ENCODE results near the gene ALOX5AP.
A peak's percentile ranks its signal among the peaks of the same experiment; 100 is the strongest.

ALOX5AP gene

GRCh38 chr13:30715372-30715756, 20.0 kb upstream of the ALOX5AP start:
- no peak for DNase-seq

- no peak for DNase-seq
These were observed 19.5 kb upstream of the ALOX5AP start for GRCh38 chr13:30715837-30716236.

- no peak for DNase-seq
These were observed 16.4 kb upstream of the ALOX5AP start for GRCh38 chr13:30718661-30719524.

- no peak for DNase-seq
These were observed 15.8 kb upstream of the ALOX5AP start for GRCh38 chr13:30719525-30719914.

- no peak for DNase-seq
These were observed 15.0 kb upstream of the ALOX5AP start for GRCh38 chr13:30720172-30720869.

GRCh38 chr13:30721936-30722335, 13.4 kb upstream of the ALOX5AP start:
- no peak for DNase-seq

GRCh38 chr13:30722361-30722760, 13.0 kb upstream of the ALOX5AP start:
- DNase-seq: no peak

GRCh38 chr13:30724778-30725177, 10.6 kb upstream of the ALOX5AP start:
- DNase-seq: no peak

GRCh38 chr13:30725326-30726085, 9.8 kb upstream of the ALOX5AP start:
- no peak for DNase-seq

- DNase-seq: no peak
These were observed 9.2 kb upstream of the ALOX5AP start for GRCh38 chr13:30726192-30726591.

GRCh38 chr13:30727491-30728355, 7.6 kb upstream of the ALOX5AP start:
- no peak for DNase-seq

- no peak for DNase-seq
These were observed 5.5 kb upstream of the ALOX5AP start for GRCh38 chr13:30729801-30730200.

GRCh38 chr13:30730526-30730925, 4.8 kb upstream of the ALOX5AP start:
- no peak for DNase-seq

- peak; percentile 8 for DNase-seq
These were observed 3.8 kb upstream of the ALOX5AP start for GRCh38 chr13:30731361-30732045.

GRCh38 chr13:30732046-30732390, 3.3 kb upstream of the ALOX5AP start:
- no peak for DNase-seq

GRCh38 chr13:30734439-30734838, 904 bp upstream of the ALOX5AP start:
- no peak for DNase-seq

- no peak for DNase-seq
These were observed 481 bp downstream of the ALOX5AP start for GRCh38 chr13:30735872-30736175.

- DNase-seq: no peak
These were observed 1.3 kb downstream of the ALOX5AP start for GRCh38 chr13:30736461-30737320.

- DNase-seq: no peak
These were observed 2.4 kb downstream of the ALOX5AP start for GRCh38 chr13:30737511-30738337.

- DNase-seq: no peak
These were observed 3.3 kb downstream of the ALOX5AP start for GRCh38 chr13:30738526-30739236.
